Measurements from ENCODE around the gene ZNF827. TPM values are rescaled to one million over a fixed set of nuclear protein-coding genes. Genes with fewer than 3 reads are reported as not detected.

Gene ZNF827
- total RNA-seq, 2 donors from 2014 or later, result 10.3 to 37.1 TPM

DNA sequence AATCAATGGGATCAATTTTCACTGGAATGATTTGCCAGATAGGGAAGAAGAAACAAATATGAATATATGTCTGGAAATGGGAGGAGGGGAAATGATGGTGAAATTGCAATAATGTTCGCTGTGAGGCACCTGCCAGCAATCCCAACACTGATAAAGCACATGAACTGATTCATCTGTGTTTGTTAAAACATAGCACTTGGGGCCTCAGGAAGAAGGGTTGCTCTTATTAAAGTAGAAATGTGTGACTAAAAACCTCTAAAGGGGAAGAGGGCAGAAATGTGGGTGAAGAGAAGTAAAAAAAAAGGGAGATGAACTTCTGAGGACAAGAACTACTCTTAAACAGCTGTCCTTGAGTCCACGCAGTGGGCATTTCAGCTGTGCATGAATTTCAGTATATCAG lies 157.3 kb downstream of the ZNF827 start:
- ATAC-seq (replicated peaks), result no peak
- H3K27me3 Mint-ChIP-seq, result no peaks in the 10 kb centered on the region
- H3K9me3 Mint-ChIP-seq, result peaks cover 9% of the 10 kb centered on the region
- peaks cover 90% of the 10 kb centered on the region for H3K36me3 Mint-ChIP-seq (ENCODE audit: low read depth)
- peaks cover 20% of the 10 kb centered on the region for H3K4me1 Mint-ChIP-seq
- no peak overlapping the region for H3K27ac Mint-ChIP-seq
- no peak overlapping the region for H3K4me3 Mint-ChIP-seq

- Mint-ChIP-seq H3K4me3 (no peak overlapping the region), H3K27ac (no peak overlapping the region), H3K4me1 (peaks cover 12% of the 10 kb centered on the region), H3K27me3 (no peaks in the 10 kb centered on the region), H3K9me3 (peaks cover 3% of the 10 kb centered on the region), H3K36me3 (ENCODE audit: low read depth) (peaks cover 91% of the 10 kb centered on the region)
- no peak for ATAC-seq (replicated peaks)
Measured at GRCh38 chr4:145779319-145779801, 159.3 kb downstream of the ZNF827 start.

GRCh38 chr4:145776208-145776607 lies 162.4 kb downstream of the ZNF827 start:
- Mint-ChIP-seq H3K27me3 (no peaks in the 10 kb centered on the region), H3K36me3 (ENCODE audit: low read depth) (peaks cover 95% of the 10 kb centered on the region), H3K4me1 (peaks cover 13% of the 10 kb centered on the region), H3K9me3 (no peaks in the 10 kb centered on the region), H3K4me3 (no peak overlapping the region), H3K27ac (no peak overlapping the region)
- ATAC-seq (replicated peaks), result no peak

DNA sequence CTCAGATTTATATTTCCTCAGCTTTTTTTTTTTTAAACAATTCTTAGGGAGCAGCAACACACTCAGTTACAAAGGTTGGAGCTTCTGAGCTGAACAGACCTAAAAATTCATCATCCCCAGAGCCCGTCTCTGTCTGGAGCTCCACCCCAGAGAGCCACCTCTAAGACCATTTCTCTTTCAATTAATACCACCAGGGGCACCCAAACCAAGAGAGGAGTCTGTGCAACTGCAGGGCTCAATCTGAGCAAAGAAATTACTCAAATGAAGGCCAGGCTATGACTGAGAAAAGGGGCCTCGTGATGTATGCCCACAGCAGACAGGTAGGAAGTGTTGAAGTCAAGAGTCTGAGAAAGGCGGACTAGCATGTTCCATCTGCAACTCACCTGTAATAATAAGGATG lies 163.2 kb downstream of the ZNF827 start:
- no peak for ATAC-seq (replicated peaks)
- Mint-ChIP-seq H3K4me1 (peaks cover 13% of the 10 kb centered on the region), H3K27me3 (no peaks in the 10 kb centered on the region), H3K4me3 (no peak overlapping the region), H3K27ac (peak overlapping the region; percentile 1), H3K9me3 (no peaks in the 10 kb centered on the region), H3K36me3 (ENCODE audit: low read depth) (peaks cover 93% of the 10 kb centered on the region)

DNA sequence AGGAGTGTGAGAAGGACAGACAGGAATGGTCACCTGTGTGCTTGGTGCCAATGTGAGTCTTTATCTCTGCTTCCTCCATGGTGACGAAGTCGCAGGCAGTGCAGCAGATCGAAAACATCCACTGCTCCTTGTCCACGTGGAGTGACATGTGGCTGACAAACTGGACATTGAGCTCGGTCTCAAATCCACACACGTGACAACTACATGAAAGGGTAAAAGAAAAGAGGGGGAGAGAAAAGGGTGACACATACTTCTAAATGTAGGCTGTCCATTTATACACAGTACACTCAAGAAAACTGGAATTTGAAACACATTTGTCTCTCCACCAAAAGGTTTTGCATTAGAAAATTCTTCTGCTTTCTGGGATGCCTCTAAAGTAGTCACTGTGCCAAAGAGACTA lies 164.2 kb downstream of the ZNF827 start:
- Mint-ChIP-seq H3K27ac (peak overlapping the region; percentile 86), H3K36me3 (ENCODE audit: low read depth) (peaks cover 89% of the 10 kb centered on the region), H3K9me3 (no peaks in the 10 kb centered on the region), H3K4me3 (peak overlapping the region; percentile 37), H3K27me3 (no peaks in the 10 kb centered on the region), H3K4me1 (peaks cover 13% of the 10 kb centered on the region)
- no peak for ATAC-seq (replicated peaks)

- Mint-ChIP-seq H3K4me1 (peaks cover 13% of the 10 kb centered on the region), H3K27me3 (no peaks in the 10 kb centered on the region), H3K36me3 (ENCODE audit: low read depth) (peaks cover 88% of the 10 kb centered on the region), H3K27ac (peak overlapping the region; percentile 86), H3K9me3 (no peaks in the 10 kb centered on the region), H3K4me3 (peak overlapping the region; percentile 37)
- ATAC-seq (replicated peaks), result peak; percentile 89
Measured at GRCh38 chr4:145773581-145774234, 164.9 kb downstream of the ZNF827 start.

DNA sequence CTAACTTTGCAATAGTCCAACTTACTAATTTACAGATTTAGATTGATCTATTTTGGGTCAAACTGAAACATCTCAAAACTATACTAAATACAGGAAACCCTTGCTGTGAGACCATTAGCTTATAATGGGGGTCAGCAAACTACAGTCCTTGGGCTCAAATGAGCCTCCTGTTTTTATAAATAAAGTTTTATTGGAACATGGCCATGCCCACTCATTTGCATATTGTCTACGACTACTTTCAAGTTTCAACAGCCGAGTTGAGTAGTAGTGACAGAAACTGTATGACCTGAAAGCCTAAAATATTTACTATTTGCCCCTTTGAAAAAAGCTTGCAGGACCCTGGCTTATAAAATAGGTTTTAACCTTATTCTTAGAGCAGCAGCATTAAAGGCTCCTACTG lies 166.3 kb downstream of the ZNF827 start:
- no peaks in the 10 kb centered on the region for H3K27me3 Mint-ChIP-seq
- H3K36me3 Mint-ChIP-seq (ENCODE audit: low read depth), result peaks cover 88% of the 10 kb centered on the region
- no peak for ATAC-seq (replicated peaks)

GRCh38 chr4:145770124-145770523 lies 168.5 kb downstream of the ZNF827 start:
- Mint-ChIP-seq H3K27me3 (no peaks in the 10 kb centered on the region), H3K4me3 (no peak overlapping the region), H3K9me3 (no peaks in the 10 kb centered on the region), H3K4me1 (peaks cover 18% of the 10 kb centered on the region), H3K36me3 (ENCODE audit: low read depth) (peaks cover 88% of the 10 kb centered on the region), H3K27ac (no peak overlapping the region)
- ATAC-seq (replicated peaks), result no peak

More for the DNA sequence above, 166.3 kb downstream of the ZNF827 start:
- Mint-ChIP-seq H3K4me3 (no peak overlapping the region), H3K4me1 (peaks cover 13% of the 10 kb centered on the region), H3K27ac (peak overlapping the region; percentile 41), H3K9me3 (no peaks in the 10 kb centered on the region)

- H3K9me3 Mint-ChIP-seq, result no peaks in the 10 kb centered on the region
- H3K27me3 Mint-ChIP-seq, result no peaks in the 10 kb centered on the region
- H3K36me3 Mint-ChIP-seq (ENCODE audit: low read depth), result peaks cover 88% of the 10 kb centered on the region
Measured at GRCh38 chr4:145769450-145770037, 169.1 kb downstream of the ZNF827 start.

DNA sequence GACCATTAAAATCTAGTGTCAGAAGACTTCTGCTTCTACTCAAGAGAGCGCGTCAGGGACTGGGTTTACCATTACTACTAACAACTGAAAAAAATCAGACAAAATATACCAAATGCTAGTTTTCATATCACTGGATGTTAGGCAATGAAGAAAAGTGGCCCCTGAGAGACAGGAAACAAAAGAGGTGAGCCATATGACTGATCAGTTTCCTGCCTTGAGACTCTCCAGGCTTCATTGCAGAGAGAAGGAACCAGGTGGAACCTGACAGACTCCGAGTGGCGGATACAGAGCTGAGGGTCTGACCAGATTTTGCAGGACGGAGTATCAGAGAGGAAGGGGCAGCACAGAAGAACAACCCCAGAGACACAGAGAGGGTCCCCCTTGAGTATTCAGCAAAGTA lies 172.3 kb downstream of the ZNF827 start:
- H3K36me3 Mint-ChIP-seq (ENCODE audit: low read depth), result peaks cover 83% of the 10 kb centered on the region

More at GRCh38 chr4:145769450-145770037, 169.1 kb downstream of the ZNF827 start:
- no peak for ATAC-seq (replicated peaks)
- H3K27ac Mint-ChIP-seq, result no peak overlapping the region
- H3K4me1 Mint-ChIP-seq, result peaks cover 18% of the 10 kb centered on the region
- H3K4me3 Mint-ChIP-seq, result no peak overlapping the region

GRCh38 chr4:145763399-145763798 lies 175.2 kb downstream of the ZNF827 start:
- H3K9me3 Mint-ChIP-seq, result no peaks in the 10 kb centered on the region
- H3K4me1 Mint-ChIP-seq, result peaks cover 15% of the 10 kb centered on the region
- peaks cover 94% of the 10 kb centered on the region for H3K36me3 Mint-ChIP-seq (ENCODE audit: low read depth)
- H3K27me3 Mint-ChIP-seq, result no peaks in the 10 kb centered on the region
- H3K4me3 Mint-ChIP-seq, result no peak overlapping the region
- no peak overlapping the region for H3K27ac Mint-ChIP-seq
- no peak for ATAC-seq (replicated peaks)

More for the DNA sequence above, 172.3 kb downstream of the ZNF827 start:
- H3K9me3 Mint-ChIP-seq, result no peaks in the 10 kb centered on the region
- no peaks in the 10 kb centered on the region for H3K27me3 Mint-ChIP-seq
- peaks cover 5% of the 10 kb centered on the region for H3K4me1 Mint-ChIP-seq
- ATAC-seq (replicated peaks), result no peak
- no peak overlapping the region for H3K4me3 Mint-ChIP-seq
- H3K27ac Mint-ChIP-seq, result peak overlapping the region; percentile 65

GRCh38 chr4:145762719-145763118 lies 175.9 kb downstream of the ZNF827 start:
- Mint-ChIP-seq H3K9me3 (no peaks in the 10 kb centered on the region), H3K4me3 (no peak overlapping the region), H3K27ac (no peak overlapping the region), H3K36me3 (ENCODE audit: low read depth) (peaks cover 90% of the 10 kb centered on the region), H3K27me3 (no peaks in the 10 kb centered on the region), H3K4me1 (peaks cover 15% of the 10 kb centered on the region)
- no peak for ATAC-seq (replicated peaks)

DNA sequence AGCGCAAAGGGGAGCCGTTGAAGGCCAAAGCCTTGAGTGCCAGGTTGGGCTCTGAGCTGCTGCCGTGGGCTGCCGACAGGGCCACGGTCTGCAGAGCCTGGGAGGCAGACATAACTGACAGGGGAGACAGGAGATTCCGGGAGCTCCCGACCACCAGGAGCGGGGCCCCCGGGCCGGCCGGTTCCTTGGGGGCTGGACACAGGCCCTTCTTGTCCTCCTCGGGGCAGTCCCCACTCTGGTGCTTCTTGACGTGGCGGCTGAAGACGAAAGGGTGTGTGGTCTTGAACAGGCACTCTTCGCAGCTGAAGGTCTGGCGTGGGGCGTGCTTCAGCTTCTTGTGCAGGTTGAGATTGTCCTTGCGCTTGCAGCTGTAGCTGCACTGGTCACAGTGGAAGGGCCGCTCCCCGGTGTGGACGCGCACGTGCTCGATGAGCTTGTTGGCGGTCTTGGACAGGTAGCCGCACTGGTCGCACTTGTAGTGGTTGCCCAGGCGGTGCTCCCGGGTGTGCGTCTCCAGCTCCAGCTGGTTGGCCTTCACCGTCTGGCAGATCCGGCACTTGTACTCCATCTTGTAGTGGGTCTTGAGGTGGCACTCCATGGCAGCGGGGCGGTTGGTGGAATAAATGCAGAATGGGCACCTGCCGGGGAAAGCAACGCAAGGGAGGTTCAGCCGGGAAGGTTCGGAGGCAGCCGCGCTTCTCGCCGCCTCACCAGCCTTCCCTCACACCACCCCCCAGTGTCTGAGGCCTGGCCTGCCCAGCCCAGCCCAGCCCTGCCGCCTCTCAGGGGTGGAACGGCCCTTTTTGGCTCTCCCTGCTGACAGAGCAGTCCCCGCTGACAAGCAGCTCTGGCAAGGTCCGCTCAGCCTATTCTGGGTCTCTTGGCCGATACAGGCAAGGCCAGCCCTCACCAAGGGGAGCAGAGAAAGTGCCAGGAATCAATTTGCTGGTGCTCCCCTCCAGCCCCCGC lies 177.4 kb downstream of the ZNF827 start:
- no peak overlapping the region for H3K4me3 Mint-ChIP-seq
- peaks cover 75% of the 10 kb centered on the region for H3K36me3 Mint-ChIP-seq (ENCODE audit: low read depth)
- no peaks in the 10 kb centered on the region for H3K27me3 Mint-ChIP-seq
- H3K9me3 Mint-ChIP-seq, result no peaks in the 10 kb centered on the region
- ATAC-seq (replicated peaks), result no peak
- H3K4me1 Mint-ChIP-seq, result peaks cover 15% of the 10 kb centered on the region
- H3K27ac Mint-ChIP-seq, result peak overlapping the region; percentile 62

DNA sequence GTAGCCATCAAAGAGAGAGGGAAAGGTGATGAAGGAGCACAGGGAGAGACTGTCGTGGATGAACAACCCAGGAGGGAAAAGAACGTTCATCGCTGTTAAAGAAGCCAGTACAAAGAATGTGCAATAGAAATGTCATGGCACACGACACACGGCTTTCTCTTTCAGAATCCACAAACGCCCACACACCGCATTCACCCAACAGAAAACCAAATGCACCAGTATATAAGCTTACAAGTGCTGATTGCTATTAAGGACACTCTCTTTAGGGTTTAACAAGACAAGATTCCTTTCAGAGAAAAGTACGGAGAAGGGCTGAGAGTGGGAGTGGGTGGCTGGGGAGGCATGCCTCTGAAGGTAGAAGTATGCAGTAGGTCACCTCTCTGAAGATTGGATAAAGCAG lies 178.4 kb downstream of the ZNF827 start:
- no peaks in the 10 kb centered on the region for H3K9me3 Mint-ChIP-seq

More for the DNA sequence above, 178.4 kb downstream of the ZNF827 start:
- peaks cover 18% of the 10 kb centered on the region for H3K4me1 Mint-ChIP-seq
- peak overlapping the region; percentile 62 for H3K27ac Mint-ChIP-seq
- H3K36me3 Mint-ChIP-seq (ENCODE audit: low read depth), result peaks cover 65% of the 10 kb centered on the region
- no peaks in the 10 kb centered on the region for H3K27me3 Mint-ChIP-seq
- ATAC-seq (replicated peaks), result no peak
- H3K4me3 Mint-ChIP-seq, result no peak overlapping the region
